ENCODE results near the gene AMHR2. TPM values are rescaled to one million over a fixed set of nuclear protein-coding genes. Genes with fewer than 3 reads are reported as not detected.
A peak's percentile ranks its signal among the peaks of the same experiment; 100 is the strongest.
"Not testable (repeated sequence)": the region's sequence is repeated elsewhere in the genome, so short reads cannot be mapped to it uniquely, and the experiment has no call there.

The AMHR2 gene
- 3.0 TPM for polyA plus RNA-seq (2013)

DNA sequence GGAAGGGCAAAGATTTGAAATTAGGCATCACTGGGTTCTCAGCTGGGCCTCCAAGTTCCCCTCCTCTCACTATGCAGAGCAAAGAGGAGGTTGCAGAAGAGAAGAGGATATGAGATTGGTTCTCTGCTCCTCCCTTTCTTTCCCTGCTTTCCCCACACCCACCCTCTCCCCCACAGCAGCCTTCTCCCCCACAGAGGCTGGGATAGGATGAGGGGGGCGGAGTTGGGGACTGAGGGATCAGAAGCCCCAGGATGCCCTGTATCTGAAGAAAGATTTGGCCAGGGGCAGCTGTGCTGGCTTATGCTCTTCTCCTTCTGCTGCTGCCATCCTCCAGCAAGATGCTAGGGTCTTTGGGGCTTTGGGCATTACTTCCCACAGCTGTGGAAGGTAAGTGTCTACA, at the start of gene AMHR2:
Gene AMHR2 (plus strand): TSS at position 259 of the 400 bp plus-strand sequence. CDS start 80 bp downstream, at position 339.
- Histone ChIP-seq H3K4me3 (ENCODE audit: control insufficient read depth in 1 of 7, extremely low read depth in 1 of 7, insufficient read depth in 4 of 7, low read depth in 2 of 7, low read length in 6 of 7) (no peak within 1 kb of the TSS), H3K4me1 (ENCODE audit: control extremely low read depth in 1 of 4, control insufficient read depth in 4 of 4, insufficient read depth in 4 of 4, low read length in 3 of 4) (peaks cover 0 to 12% (median 6%) of the 10 kb centered on the region in 4 experiments), H3K27ac (ENCODE audit: insufficient read depth in 1 of 2, low read depth in 1 of 2, low read length in 2 of 2, poor library complexity in 1 of 2, severe bottlenecking in 2 of 2) (peak within 1 kb of the TSS in 1 of 2 experiments; percentile 21), H3K9me3 (ENCODE audit: control extremely low read depth in 1 of 5, control insufficient read depth in 4 of 5, insufficient read depth in 2 of 5, low read depth in 1 of 5, low read length in 4 of 5) (no peaks in the 10 kb centered on the region), H3K27me3 (replicated peaks in 2 of 5; ENCODE audit: control insufficient read depth in 4 of 5, insufficient read depth in 5 of 5, low read length in 4 of 5) (no peaks in the 10 kb centered on the region), H3K36me3 (ENCODE audit: control insufficient read depth in 4 of 4, insufficient read depth in 4 of 4, low read length in 3 of 4) (no peaks in the 10 kb centered on the region)
- ChIA-PET POLR2A (interaction anchor here (0.9 kb wide), 1 partner anchor 42 kb away, joined by 3 read pairs; no protein-coding TSS in a partner anchor), CTCF (interaction anchor here (0.9 to 7.6 kb wide), 6 partner anchors 8 to 98 kb away, joined by 3 to 138 read pairs (median 4); no protein-coding TSS in a partner anchor)
- WGBS (ENCODE audit: insufficient coverage), result no CpG with 5 or more reads among the region's 1 CpG
- DNase-seq, result no peak

DNA sequence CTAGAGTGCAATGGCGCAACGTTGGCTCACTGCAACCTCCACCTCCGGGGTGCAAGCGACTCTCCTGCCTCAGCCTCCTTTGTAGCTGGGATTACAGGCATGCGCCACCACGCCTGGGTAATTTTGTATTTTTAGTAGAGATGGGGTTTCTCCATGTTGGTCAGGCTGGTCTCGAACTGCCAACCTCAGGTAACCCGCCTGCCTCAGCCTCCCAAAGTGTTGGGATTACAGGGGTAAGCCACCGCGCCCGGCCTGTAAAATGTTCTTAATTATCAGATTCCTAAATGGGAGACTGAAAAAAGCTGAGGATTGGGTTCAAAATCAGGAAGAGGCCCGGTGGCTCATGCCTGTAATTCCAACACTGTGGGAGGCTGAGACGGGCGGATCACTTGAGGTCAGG, 49.4 kb upstream of the AMHR2 start:
- CTCF ChIA-PET, result interaction anchor here (1.5 kb wide), 1 partner anchor 21 kb away, joined by 3 read pairs; no protein-coding TSS in a partner anchor
- H3K4me1 ChIP-seq (ENCODE audit: control extremely low read depth in 1 of 4, control insufficient read depth in 4 of 4, insufficient read depth in 4 of 4, low read length in 3 of 4), result peaks cover 22 to 40% (median 33%) of the 10 kb centered on the region in 4 experiments
- POLR2A ChIA-PET; H3K36me3 ChIP-seq (ENCODE audit: control insufficient read depth in 4 of 4, insufficient read depth in 4 of 4, low read length in 3 of 4); DNase-seq; H3K27me3 ChIP-seq (replicated peaks in 2 of 5; ENCODE audit: control insufficient read depth in 4 of 5, insufficient read depth in 5 of 5, low read length in 4 of 5); H3K4me3 ChIP-seq (ENCODE audit: control insufficient read depth in 1 of 7, extremely low read depth in 1 of 7, insufficient read depth in 4 of 7, low read depth in 2 of 7, low read length in 6 of 7); H3K9me3 ChIP-seq (ENCODE audit: control extremely low read depth in 1 of 5, control insufficient read depth in 4 of 5, insufficient read depth in 2 of 5, low read depth in 1 of 5, low read length in 4 of 5); H3K27ac ChIP-seq (ENCODE audit: insufficient read depth in 1 of 2, low read depth in 1 of 2, low read length in 2 of 2, poor library complexity in 1 of 2, severe bottlenecking in 2 of 2): not testable (repeated sequence)
- 89% methylated on average over 11 of the region's 14 CpGs for WGBS (ENCODE audit: insufficient coverage)

DNA sequence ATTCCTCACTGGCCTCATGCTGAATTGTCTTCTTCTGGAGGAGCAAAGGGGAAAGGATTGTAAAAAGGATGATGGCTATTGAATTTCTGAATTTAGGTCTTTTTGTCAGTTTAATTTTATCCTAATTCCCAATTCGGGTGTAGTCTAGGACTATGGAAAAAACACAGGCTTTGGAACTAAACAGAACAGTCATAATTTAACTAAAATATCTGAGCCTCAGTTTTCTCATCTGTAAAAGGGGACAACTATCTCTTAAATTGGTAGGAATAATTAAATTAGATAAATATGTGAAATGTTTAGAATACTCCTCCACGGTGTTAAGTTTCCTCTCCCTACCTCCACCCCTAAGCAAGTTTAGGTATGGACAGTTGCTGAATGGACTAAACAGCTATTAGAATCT, 46.9 kb upstream of the AMHR2 start:
- H3K36me3 ChIP-seq (ENCODE audit: control insufficient read depth in 4 of 4, insufficient read depth in 4 of 4, low read length in 3 of 4), result peaks cover 0 to 3% (median 0%) of the 10 kb centered on the region in 4 experiments
- POLR2A ChIA-PET, result no interaction called here
- DNase-seq, result no peak
- no peak overlapping the region for H3K27ac ChIP-seq (ENCODE audit: insufficient read depth in 1 of 2, low read depth in 1 of 2, low read length in 2 of 2, poor library complexity in 1 of 2, severe bottlenecking in 2 of 2)
- no peaks in the 10 kb centered on the region for H3K27me3 ChIP-seq (replicated peaks in 2 of 5; ENCODE audit: control insufficient read depth in 4 of 5, insufficient read depth in 5 of 5, low read length in 4 of 5)
- CTCF ChIA-PET, result interaction anchor here (1.1 to 3.4 kb wide), 3 partner anchors 10 to 31 kb away, joined by 4 to 23 read pairs (median 7); no protein-coding TSS in a partner anchor
- no CpG with 5 or more reads among the region's 2 CpGs for WGBS (ENCODE audit: insufficient coverage)
- H3K4me3 ChIP-seq (ENCODE audit: control insufficient read depth in 1 of 7, extremely low read depth in 1 of 7, insufficient read depth in 4 of 7, low read depth in 2 of 7, low read length in 6 of 7), result no peak overlapping the region
- H3K4me1 ChIP-seq (ENCODE audit: control extremely low read depth in 1 of 4, control insufficient read depth in 4 of 4, insufficient read depth in 4 of 4, low read length in 3 of 4), result peaks cover 25 to 33% (median 26%) of the 10 kb centered on the region in 4 experiments
- no peaks in the 10 kb centered on the region for H3K9me3 ChIP-seq (ENCODE audit: control extremely low read depth in 1 of 5, control insufficient read depth in 4 of 5, insufficient read depth in 2 of 5, low read depth in 1 of 5, low read length in 4 of 5)

DNA sequence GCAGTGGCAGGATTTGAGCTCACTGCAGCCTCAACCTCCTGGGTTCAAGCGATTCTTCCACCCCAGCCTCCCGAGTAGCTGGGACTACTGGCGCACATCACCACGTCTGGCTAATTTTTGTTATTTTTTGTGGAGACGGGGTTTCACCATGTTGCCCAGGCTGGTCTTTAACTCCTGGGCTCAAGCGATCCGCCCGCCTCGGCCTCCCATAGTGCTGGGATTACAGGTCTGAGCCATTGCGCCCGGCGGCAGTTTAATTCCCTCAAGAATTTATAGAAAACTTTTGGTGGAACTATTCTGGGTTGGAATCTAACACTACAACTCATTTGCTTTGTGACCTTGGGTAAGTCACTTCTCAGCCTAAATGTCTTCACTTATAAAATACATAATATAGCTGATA, 45.4 kb upstream of the AMHR2 start:
- no peaks in the 10 kb centered on the region for H3K9me3 ChIP-seq (ENCODE audit: control extremely low read depth in 1 of 5, control insufficient read depth in 4 of 5, insufficient read depth in 2 of 5, low read depth in 1 of 5, low read length in 4 of 5)
- no peak for DNase-seq
- POLR2A ChIA-PET, result interaction anchor here (1.4 to 1.6 kb wide), 3 partner anchors 26 to 63 kb away, joined by 3 to 4 read pairs (median 3); partner anchors contain the start of gene PRR13
- peak overlapping the region in 1 of 7 experiments; percentile 89 for H3K4me3 ChIP-seq (ENCODE audit: control insufficient read depth in 1 of 7, extremely low read depth in 1 of 7, insufficient read depth in 4 of 7, low read depth in 2 of 7, low read length in 6 of 7)
- H3K27me3 ChIP-seq (replicated peaks in 2 of 5; ENCODE audit: control insufficient read depth in 4 of 5, insufficient read depth in 5 of 5, low read length in 4 of 5), result no peaks in the 10 kb centered on the region
- H3K36me3 ChIP-seq (ENCODE audit: control insufficient read depth in 4 of 4, insufficient read depth in 4 of 4, low read length in 3 of 4), result peaks cover 1 to 17% (median 11%) of the 10 kb centered on the region in 4 experiments
- WGBS (ENCODE audit: insufficient coverage), result 93% methylated on average over 7 of the region's 12 CpGs
- CTCF ChIA-PET, result interaction anchor here (1.3 to 3.4 kb wide), 5 partner anchors 10 to 33 kb away, joined by 3 to 23 read pairs (median 7); no protein-coding TSS in a partner anchor
- peaks cover 15 to 37% (median 31%) of the 10 kb centered on the region in 4 experiments for H3K4me1 ChIP-seq (ENCODE audit: control extremely low read depth in 1 of 4, control insufficient read depth in 4 of 4, insufficient read depth in 4 of 4, low read length in 3 of 4)
- H3K27ac ChIP-seq (ENCODE audit: insufficient read depth in 1 of 2, low read depth in 1 of 2, low read length in 2 of 2, poor library complexity in 1 of 2, severe bottlenecking in 2 of 2), result peak overlapping the region in 1 of 2 experiments; percentile 91

DNA sequence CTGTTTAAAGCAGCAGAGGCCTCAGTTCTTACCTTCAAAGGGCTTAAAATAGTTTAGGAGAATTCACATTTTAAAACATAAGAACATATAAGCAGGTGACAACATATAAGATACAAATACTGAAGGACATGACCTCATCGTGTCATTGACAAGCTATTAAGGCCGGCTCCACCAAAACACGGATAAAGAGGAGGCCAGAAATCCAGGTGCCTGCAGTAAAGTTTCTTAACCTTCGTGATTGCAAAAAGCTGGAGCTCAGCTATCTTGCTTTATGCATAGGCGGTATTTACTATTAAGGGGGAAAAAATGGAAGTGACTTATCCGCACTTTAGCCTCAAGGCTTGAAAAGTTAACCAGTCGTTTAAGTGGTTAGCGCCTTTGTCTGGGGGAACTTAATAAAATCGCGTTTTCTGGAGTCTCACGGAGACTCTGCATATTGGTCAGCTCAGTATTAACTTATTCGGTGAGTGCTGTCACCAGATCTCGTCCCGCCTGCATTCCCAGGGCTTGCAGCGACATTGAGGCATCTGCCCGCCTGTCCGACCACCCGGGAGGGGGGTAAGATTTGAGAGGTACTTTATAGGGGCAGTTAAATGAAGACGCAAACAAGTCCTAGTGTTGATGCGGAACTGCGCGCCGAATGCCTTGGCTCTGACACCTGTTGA, 44.8 kb upstream of the AMHR2 start:
- peak overlapping the region; percentile 6 to 89 (median 70) for H3K4me3 ChIP-seq (ENCODE audit: control insufficient read depth in 1 of 7, extremely low read depth in 1 of 7, insufficient read depth in 4 of 7, low read depth in 2 of 7, low read length in 6 of 7)
- ChIA-PET POLR2A (interaction anchor here (1.0 to 1.6 kb wide), 4 partner anchors 26 to 62 kb away, joined by 3 to 4 read pairs (median 4); partner anchors contain the start of gene PRR13), CTCF (interaction anchor here (0.9 to 3.4 kb wide), 9 partner anchors 9 to 130 kb away, joined by 3 to 23 read pairs (median 4); no protein-coding TSS in a partner anchor)
- H3K9me3 ChIP-seq (ENCODE audit: control extremely low read depth in 1 of 5, control insufficient read depth in 4 of 5, insufficient read depth in 2 of 5, low read depth in 1 of 5, low read length in 4 of 5), result no peaks in the 10 kb centered on the region
- WGBS (ENCODE audit: insufficient coverage), result 33% methylated on average over 23 of the region's 23 CpGs
- H3K27ac ChIP-seq (ENCODE audit: insufficient read depth in 1 of 2, low read depth in 1 of 2, low read length in 2 of 2, poor library complexity in 1 of 2, severe bottlenecking in 2 of 2), result peak overlapping the region; percentile 62 to 91
- H3K27me3 ChIP-seq (replicated peaks in 2 of 5; ENCODE audit: control insufficient read depth in 4 of 5, insufficient read depth in 5 of 5, low read length in 4 of 5), result no peaks in the 10 kb centered on the region
- H3K4me1 ChIP-seq (ENCODE audit: control extremely low read depth in 1 of 4, control insufficient read depth in 4 of 4, insufficient read depth in 4 of 4, low read length in 3 of 4), result peaks cover 15 to 39% (median 36%) of the 10 kb centered on the region in 4 experiments
- H3K36me3 ChIP-seq (ENCODE audit: control insufficient read depth in 4 of 4, insufficient read depth in 4 of 4, low read length in 3 of 4), result peaks cover 4 to 22% (median 16%) of the 10 kb centered on the region in 4 experiments
- DNase-seq, result no peak

DNA sequence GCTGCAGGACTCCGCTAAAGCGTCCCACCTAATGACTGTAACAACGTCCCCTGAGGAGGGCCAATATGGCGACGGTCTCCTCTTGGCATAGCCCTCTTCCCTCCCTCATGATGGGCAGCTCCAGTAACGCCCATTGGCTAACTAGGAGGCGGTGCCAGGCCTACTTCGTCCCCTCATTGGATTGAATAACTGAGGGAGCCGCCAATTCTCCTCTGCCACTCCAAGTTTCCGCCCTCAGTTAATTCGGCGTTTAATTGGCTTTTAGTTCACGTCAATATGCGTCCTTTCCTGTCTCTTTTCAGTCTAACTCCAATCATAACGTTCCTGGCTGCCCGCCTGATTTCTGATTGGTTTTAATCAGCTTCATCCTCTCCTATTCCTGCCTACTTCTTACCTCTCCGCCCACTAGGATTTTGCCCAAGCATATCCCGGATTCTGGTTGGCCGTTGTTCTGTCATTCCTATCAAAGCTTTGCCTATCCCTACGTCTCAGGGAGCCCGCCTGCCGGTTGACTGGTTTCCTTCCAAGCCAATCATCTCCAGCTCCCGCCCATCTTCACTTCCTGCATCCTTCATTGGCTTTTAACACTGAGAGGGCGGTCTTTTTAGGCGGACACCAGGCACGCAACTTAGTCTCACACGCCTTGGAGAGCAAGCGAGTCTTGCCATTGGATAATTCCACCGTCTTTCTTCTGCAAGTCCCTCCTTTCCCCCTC, 44.1 kb upstream of the AMHR2 start:
- peak; percentile 100 for DNase-seq
- Histone ChIP-seq H3K27me3 (replicated peaks in 2 of 5; ENCODE audit: control insufficient read depth in 4 of 5, insufficient read depth in 5 of 5, low read length in 4 of 5) (no peaks in the 10 kb centered on the region), H3K4me1 (ENCODE audit: control extremely low read depth in 1 of 4, control insufficient read depth in 4 of 4, insufficient read depth in 4 of 4, low read length in 3 of 4) (peaks cover 15 to 42% (median 37%) of the 10 kb centered on the region in 4 experiments), H3K27ac (ENCODE audit: insufficient read depth in 1 of 2, low read depth in 1 of 2, low read length in 2 of 2, poor library complexity in 1 of 2, severe bottlenecking in 2 of 2) (peak overlapping the region; percentile 62 to 91), H3K9me3 (ENCODE audit: control extremely low read depth in 1 of 5, control insufficient read depth in 4 of 5, insufficient read depth in 2 of 5, low read depth in 1 of 5, low read length in 4 of 5) (no peaks in the 10 kb centered on the region), H3K4me3 (ENCODE audit: control insufficient read depth in 1 of 7, extremely low read depth in 1 of 7, insufficient read depth in 4 of 7, low read depth in 2 of 7, low read length in 6 of 7) (peak overlapping the region; percentile 6 to 89 (median 70)), H3K36me3 (ENCODE audit: control insufficient read depth in 4 of 4, insufficient read depth in 4 of 4, low read length in 3 of 4) (peaks cover 4 to 25% (median 17%) of the 10 kb centered on the region in 4 experiments)
- POLR2A ChIA-PET, result interaction anchor here (0.7 to 1.6 kb wide), 5 partner anchors 27 to 246 kb away, joined by 3 to 4 read pairs (median 3); partner anchors contain the start of genes ATF7 and PRR13
- 0% methylated on average over 28 of the region's 29 CpGs for WGBS (ENCODE audit: insufficient coverage)
- CTCF ChIA-PET, result interaction anchor here (0.9 to 3.5 kb wide), 8 partner anchors 8 to 129 kb away, joined by 3 to 23 read pairs (median 4); no protein-coding TSS in a partner anchor
